GM20000 (cell line): Measurements from ENCODE around the gene RICTOR.

ENCODE experiments used
- DNase-seq: peaks from one replicate; pipeline ENCODE4 v3.0.0; 2012; ENCODE audit warnings: low spot score
- CTCF ChIP-seq: IDR thresholded peaks from 2 replicates; pipeline ENCODE4 v1.5.1; 2012; ENCODE audit warnings: mild to moderate bottlenecking, control low read depth; ENCODE audit errors: extremely low read depth, missing control alignments

Gene RICTOR

GRCh38 chr5:39116344-39117170, 42.4 kb upstream of the RICTOR start:
- no peak for DNase-seq
- no peak for TF ChIP-seq CTCF

- no peak for TF ChIP-seq CTCF
- no peak for DNase-seq
These were observed 41.6 kb upstream of the RICTOR start for GRCh38 chr5:39115644-39116343.

DNA sequence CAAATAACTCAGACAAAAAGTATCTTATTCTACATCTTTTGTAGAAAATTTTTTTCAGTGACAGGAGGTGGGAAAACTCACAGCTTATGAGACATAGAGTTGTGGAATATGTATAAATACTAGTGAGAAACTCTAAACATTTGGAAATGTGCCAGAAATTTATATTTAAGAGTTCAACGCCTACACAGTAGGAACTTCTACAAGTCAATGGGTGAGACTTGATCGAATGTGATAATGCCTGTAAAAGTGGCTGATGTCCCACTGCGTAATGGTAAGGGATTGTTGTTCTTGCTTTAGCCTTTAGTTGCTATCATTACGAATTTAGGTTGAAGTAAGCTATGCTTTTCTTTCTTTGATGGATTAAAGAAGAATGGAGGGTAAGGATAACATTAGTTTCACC, 40.0 kb upstream of the RICTOR start:
- DNase-seq, result no peak
- TF ChIP-seq CTCF, result no peak

- DNase-seq, result no peak
- TF ChIP-seq CTCF, result no peak
These were observed 39.3 kb upstream of the RICTOR start for GRCh38 chr5:39113354-39113953.

GRCh38 chr5:39109606-39110005, 35.4 kb upstream of the RICTOR start:
- DNase-seq, result no peak
- TF ChIP-seq CTCF, result no peak

DNA sequence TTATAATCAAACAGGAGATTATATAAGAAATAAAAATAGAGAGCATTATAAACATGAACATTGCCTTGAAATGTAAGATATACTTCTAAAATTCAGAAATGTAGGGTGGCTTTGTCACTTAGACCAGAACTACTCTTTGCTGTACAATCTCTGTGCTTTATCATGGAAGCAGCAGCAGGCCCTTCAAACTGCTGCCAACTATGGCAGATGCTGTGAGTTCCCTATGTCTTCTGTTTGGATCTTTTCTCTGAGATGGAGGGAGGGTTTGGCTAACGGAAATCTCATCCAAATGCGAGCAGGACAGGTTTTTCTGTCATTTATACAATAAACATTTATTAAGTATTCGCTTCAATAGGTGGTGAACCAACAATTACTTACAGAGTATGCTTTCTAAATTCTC, 34.8 kb upstream of the RICTOR start:
- TF ChIP-seq CTCF, result no peak

DNA sequence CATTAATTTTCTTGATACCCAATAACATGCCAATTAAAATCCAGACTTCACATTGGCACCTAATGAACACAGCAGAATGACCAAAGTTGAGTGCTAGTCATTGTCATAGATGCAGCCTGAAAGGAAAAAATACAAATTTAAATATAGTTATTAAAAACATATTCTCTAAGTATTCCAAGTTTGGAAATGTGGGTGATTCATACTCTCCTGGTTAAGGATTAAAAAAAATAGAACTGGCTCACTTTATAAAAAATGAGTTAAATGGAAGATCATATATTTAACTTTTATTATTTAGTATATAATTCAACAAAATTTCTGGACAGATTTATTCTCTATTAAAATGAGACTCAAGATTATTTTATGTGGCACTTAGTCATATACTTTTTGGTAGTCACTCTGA, 33.2 kb upstream of the RICTOR start:
- no peak for TF ChIP-seq CTCF
- DNase-seq, result no peak

More for the DNA sequence above, 34.8 kb upstream of the RICTOR start:
- DNase-seq, result no peak
